Retina (tissue), 1 donor: ENCODE data around the gene ERVH48-1.
A peak's percentile ranks its signal among the peaks of the same experiment; 100 is the strongest.
"Not testable (repeated sequence)": the region's sequence is repeated elsewhere in the genome, so short reads cannot be mapped to it uniquely, and the experiment has no call there.

Source experiments
- DNase-seq: peaks from one replicate; pipeline ENCODE4 v3.0.0-alpha.2; 2016

Gene ERVH48-1

DNA sequence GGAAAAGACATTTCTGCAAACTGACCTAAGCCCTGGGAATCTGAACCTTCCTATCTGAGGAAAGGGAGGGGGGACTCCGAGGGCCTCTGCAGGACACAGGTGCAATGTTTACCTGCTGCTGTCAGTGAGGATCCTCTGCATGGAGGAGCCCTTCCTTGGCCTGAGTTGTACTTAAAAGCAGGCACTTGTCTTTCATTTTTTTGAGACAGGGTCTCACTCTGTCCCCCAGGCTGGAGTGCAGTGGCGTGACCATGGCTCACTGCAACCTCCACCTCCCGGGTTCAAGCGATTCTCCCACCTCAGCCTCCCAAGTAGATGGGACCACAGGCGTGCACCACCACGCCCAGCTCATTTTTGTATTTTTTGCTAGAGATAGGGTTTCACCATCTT is 13.2 kb upstream of the ERVH48-1 start:
- not testable (repeated sequence) for DNase-seq

GRCh38 chr21:42937960-42938605 is 12.7 kb upstream of the ERVH48-1 start:
- DNase-seq = no peak

DNA sequence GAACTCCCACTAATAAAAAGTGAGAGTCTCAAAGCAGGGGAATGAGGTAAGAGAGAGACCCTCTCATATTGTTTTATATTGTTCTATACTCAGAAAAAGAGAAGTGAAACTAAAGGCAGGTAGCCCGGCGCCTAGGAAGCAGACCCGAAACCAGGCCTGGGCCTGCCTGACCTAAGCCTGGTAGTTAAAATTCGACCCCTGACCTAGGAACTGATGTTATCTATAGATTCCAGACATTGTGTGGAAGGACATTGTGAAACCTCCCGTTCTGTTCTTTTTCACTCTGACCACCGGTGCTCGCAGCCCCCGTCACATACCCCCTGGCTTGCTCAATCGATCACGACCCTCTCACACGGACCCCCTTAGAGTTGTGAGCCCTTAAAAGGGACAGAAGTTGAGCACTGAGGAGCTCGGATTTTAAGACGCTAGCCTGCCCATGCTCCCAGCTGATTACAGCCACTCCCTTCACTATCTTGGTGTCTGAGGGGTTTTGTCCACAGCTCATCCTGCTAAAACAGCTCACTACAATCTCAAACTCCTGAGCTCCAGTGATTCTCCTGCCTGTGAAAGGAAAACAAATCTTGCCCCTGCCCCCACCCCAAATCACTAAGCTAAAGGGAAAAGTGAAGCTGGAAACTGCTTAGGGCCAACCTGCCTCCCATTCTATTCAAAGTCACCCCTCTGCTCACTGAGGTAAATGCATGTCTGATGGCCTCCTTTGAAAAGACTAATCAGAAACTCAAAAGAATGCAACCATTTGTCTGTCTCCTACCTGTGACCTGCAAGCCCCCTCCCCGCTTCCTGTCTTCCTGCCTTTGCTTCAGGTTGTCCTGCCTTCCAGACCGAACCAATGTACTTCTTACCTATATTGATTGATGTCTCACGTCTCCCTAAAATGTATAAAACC is 11.9 kb upstream of the ERVH48-1 start:
- not testable (repeated sequence) for DNase-seq

GRCh38 chr21:42936360-42936759 is 10.9 kb upstream of the ERVH48-1 start:
- DNase-seq = not testable (repeated sequence)

GRCh38 chr21:42933973-42934372 is 8.5 kb upstream of the ERVH48-1 start:
- DNase-seq = not testable (repeated sequence)

- DNase-seq = not testable (repeated sequence)
Measured at GRCh38 chr21:42933137-42933970, 7.9 kb upstream of the ERVH48-1 start.

GRCh38 chr21:42932378-42933136 is 7.1 kb upstream of the ERVH48-1 start:
- not testable (repeated sequence) for DNase-seq

DNA sequence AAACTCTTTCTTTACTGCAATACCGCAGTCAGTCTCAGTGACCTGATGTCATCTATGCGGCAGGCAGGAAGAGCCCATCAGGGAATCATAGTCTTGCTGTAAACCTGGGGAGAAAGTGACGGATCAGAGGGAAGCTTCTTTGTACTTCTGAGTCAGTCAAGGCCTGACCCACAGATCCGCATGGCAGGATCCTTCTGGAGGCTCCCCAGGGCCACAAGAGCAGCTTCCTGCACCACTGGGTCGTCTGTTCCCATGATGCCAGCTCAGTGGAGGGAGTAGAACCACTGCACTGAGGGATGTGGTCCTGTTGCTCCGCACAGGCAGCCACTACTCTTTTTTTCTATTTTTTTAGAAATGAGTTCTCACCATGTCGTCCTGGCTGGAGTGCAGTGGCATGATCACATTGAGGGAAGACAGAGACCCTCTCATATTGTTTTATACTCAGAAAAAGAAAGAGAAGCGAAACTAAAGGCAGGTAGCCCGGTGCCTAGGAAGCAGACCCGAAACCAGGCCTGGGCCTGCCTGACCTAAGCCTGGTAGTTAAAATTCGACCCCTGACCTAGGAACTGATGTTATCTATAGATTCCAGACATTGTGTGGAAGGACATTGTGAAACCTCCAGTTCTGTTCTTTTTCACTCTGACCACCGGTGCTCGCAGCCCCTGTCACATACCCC is 6.3 kb upstream of the ERVH48-1 start:
- no peak for DNase-seq

GRCh38 chr21:42929969-42930368 is 4.5 kb upstream of the ERVH48-1 start:
- no peak for DNase-seq

GRCh38 chr21:42927474-42928200 is 2.2 kb upstream of the ERVH48-1 start:
- not testable (repeated sequence) for DNase-seq

- no peak for DNase-seq
Measured at GRCh38 chr21:42924433-42924751, 1.0 kb downstream of the ERVH48-1 start.

DNA sequence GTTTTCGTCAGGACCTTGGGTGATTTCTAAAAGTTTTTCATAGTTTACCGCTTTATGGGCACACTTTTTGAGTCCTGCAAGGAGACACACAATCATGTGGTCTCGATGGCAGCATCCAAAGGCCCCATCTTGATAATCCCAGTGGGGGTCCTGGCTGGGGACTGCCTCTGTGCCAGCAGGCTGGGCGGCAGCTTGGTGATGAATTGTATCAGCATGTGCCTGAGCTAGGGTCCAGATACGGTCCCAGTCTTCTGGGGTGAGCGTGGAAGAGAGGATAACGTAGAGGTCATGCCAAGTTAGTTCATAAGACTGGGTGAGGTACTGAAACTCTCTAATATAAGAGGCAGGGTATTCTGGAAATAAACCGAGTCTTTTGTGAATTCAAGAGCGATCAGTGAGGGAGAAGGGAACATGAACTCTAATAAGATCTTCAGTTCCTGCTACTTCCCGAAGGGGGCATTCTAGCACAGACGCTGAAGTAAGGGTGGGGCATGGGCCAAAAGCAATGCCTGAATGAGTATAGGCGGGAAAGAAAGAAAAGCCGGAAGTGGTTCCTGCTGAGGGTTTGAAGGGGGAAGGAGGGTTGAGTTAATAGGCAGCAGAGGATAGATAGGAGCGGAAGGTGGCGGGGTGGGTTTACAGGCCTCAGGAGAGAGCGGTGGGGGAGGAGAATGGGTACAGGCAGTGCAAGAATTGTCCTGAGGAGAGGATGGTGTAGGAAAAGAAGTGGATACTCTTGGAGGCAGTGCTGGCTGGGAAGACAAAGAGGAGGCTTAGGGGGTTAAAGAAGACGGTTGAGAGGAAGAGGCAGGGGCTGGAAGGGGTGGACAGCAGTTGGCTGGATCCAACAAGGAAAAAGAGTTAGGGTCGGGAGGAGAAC is 1.6 kb downstream of the ERVH48-1 start:
- peak; percentile 82 for DNase-seq

- DNase-seq = no peak
Measured at GRCh38 chr21:42922918-42923317, 2.5 kb downstream of the ERVH48-1 start.

DNA sequence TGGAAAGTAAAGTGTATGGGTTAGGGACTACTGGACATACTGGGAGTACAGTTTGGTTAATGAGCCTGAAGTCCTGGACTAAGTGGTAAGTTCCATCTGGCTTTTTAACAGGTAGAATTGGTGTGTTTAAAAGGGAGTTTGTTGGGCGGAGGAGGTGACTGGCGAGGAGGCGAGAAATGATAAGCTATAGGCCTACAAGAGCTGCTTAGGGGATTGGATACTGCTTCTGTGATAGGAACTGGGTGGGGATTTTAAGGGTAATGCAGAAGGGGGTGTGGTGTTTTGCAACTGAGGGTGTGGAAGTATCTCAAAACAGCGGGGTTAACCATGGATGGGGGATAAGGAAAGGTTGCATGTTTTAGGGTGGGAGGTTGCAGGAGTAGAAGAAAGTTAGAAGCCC is 3.5 kb downstream of the ERVH48-1 start:
- DNase-seq = no peak

DNA sequence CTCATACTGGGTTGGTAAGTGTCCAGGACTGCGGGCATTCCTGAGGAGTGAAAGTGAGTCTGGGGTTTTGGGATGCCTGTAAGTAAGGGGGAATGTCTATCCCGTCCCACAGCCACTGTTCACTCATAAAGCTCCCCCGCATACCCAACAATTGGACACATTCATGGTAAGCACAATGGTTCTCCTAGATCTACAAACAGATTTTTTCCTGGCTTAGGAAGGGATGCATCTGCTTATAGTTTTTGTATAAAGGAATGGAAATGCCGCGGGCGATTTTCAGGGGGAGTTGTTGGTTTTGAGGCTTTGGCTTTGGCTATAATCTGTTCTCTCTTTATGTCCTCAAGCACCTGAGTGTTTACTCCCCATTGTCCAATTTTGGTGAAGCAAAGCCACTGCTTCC is 7.1 kb downstream of the ERVH48-1 start:
- no peak for DNase-seq

GRCh38 chr21:42913476-42913875 is 12.0 kb downstream of the ERVH48-1 start:
- DNase-seq = no peak

GRCh38 chr21:42911920-42912319 is 13.5 kb downstream of the ERVH48-1 start:
- not testable (repeated sequence) for DNase-seq

- not testable (repeated sequence) for DNase-seq
Measured at GRCh38 chr21:42908484-42908883, 16.9 kb downstream of the ERVH48-1 start.

DNA sequence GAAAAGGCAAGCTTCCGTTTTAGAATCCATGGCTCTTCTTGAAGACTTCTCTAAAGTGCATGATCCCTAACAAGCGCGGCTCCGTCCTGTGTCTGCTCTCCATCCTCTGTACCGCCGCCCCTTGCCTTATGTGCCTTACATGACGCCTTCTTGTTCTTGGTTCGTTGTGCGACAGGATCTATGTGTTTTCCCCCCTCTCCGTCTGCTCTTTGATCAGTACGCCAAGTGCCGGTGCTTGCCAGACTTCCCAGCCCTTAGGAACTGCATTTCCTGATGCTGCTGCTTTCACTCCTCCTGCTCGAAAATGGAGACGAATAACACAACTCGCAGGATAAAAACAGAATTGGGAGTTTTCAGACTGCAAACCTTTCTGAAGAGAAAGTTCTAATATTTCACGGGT is 19.2 kb downstream of the ERVH48-1 start:
- DNase-seq = no peak

DNA sequence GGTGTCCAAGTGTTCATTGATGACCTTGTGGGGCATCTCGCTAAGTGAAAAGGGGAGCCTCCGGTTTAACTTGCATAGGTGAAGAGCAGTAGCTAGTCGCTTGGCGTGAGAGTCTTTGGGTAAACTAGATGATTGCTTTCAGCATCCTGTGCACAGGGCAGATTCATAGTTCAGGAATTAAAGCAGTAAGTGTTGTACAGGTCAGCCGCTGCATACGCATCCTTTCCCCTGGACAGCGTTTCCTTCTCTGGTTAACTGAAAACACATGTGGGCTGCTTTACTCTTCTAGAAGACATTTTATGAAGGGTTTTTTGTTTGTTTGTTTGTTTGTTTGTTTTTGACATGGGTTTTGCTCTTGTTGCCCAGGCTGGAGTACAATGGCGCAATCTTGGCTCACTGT is 20.2 kb downstream of the ERVH48-1 start:
- no peak for DNase-seq
